ENCODE measurements around the gene COL4A6. TPM values are rescaled to one million over a fixed set of nuclear protein-coding genes. Genes with fewer than 3 reads are reported as not detected.

COL4A6 gene
- total RNA-seq, 1 donor from 2014 or later = 4.1 TPM

DNA sequence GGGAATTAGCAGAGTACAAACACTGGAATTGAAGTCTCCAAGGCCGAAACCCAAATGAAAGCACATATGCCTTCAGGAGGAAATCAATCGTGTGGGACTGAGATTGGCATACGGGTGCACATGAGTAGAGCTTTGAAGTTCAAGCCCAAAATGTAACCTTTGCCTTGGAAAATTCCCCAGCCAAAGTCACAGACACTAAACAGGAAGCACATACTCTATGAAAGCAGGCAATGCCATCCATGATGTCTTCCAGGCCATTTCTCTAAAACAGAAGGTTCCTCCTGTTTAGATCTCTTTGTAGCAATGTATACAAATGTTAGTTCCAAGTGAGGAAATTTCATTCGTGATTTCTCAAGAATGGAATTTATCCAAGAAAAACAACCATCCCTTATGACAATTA is 162.5 kb downstream of the COL4A6 start:
- H3K27me3 Mint-ChIP-seq (ENCODE audit: low read depth) = no peaks in the 10 kb centered on the region
- peaks cover 3% of the 10 kb centered on the region for H3K36me3 Mint-ChIP-seq (ENCODE audit: low read depth)
- H3K4me1 Mint-ChIP-seq (ENCODE audit: low read depth) = peaks cover 13% of the 10 kb centered on the region
- peaks cover 14% of the 10 kb centered on the region for H3K9me3 Mint-ChIP-seq (ENCODE audit: low read depth)
- no peak for DNase-seq (ENCODE audit: low spot score)
- no peak overlapping the region for H3K4me3 Mint-ChIP-seq (ENCODE audit: unreplicated experiment)
- no peak overlapping the region for H3K27ac Mint-ChIP-seq (ENCODE audit: unreplicated experiment)
- TF ChIP-seq, protein P1, sequence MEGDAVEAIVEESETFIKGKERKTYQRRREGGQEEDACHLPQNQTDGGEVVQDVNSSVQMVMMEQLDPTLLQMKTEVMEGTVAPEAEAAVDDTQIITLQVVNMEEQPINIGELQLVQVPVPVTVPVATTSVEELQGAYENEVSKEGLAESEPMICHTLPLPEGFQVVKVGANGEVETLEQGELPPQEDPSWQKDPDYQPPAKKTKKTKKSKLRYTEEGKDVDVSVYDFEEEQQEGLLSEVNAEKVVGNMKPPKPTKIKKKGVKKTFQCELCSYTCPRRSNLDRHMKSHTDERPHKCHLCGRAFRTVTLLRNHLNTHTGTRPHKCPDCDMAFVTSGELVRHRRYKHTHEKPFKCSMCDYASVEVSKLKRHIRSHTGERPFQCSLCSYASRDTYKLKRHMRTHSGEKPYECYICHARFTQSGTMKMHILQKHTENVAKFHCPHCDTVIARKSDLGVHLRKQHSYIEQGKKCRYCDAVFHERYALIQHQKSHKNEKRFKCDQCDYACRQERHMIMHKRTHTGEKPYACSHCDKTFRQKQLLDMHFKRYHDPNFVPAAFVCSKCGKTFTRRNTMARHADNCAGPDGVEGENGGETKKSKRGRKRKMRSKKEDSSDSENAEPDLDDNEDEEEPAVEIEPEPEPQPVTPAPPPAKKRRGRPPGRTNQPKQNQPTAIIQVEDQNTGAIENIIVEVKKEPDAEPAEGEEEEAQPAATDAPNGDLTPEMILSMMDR (IDR thresholded peaks at IDR 0.05) = no peak

DNA sequence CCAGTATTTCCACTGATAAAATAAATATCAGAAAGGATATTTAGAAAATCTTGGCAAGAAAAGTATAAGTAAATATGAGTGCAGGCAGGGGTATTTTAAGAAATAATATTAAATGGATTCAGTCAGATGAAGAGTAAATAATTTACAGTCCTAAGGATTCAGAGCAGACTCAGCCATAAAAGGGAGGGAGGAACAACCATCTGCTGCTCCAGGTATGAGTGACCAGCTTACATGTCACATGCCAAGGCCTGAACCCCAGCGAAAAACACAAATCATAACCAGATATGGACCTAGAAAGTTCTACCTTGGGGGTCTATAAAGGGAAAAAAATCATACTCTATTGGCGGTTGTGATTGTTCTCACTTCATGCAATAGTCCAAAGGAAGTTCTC is 166.8 kb downstream of the COL4A6 start:
- no peak overlapping the region for H3K27ac Mint-ChIP-seq (ENCODE audit: unreplicated experiment)
- H3K4me3 Mint-ChIP-seq (ENCODE audit: unreplicated experiment) = no peak overlapping the region
- DNase-seq (ENCODE audit: low spot score) = no peak
- H3K4me1 Mint-ChIP-seq (ENCODE audit: low read depth) = peaks cover 25% of the 10 kb centered on the region
- no peaks in the 10 kb centered on the region for H3K27me3 Mint-ChIP-seq (ENCODE audit: low read depth)
- H3K36me3 Mint-ChIP-seq (ENCODE audit: low read depth) = no peaks in the 10 kb centered on the region
- TF ChIP-seq, protein P1 (IDR thresholded peaks at IDR 0.05) = no peak
- peaks cover 4% of the 10 kb centered on the region for H3K9me3 Mint-ChIP-seq (ENCODE audit: low read depth)

DNA sequence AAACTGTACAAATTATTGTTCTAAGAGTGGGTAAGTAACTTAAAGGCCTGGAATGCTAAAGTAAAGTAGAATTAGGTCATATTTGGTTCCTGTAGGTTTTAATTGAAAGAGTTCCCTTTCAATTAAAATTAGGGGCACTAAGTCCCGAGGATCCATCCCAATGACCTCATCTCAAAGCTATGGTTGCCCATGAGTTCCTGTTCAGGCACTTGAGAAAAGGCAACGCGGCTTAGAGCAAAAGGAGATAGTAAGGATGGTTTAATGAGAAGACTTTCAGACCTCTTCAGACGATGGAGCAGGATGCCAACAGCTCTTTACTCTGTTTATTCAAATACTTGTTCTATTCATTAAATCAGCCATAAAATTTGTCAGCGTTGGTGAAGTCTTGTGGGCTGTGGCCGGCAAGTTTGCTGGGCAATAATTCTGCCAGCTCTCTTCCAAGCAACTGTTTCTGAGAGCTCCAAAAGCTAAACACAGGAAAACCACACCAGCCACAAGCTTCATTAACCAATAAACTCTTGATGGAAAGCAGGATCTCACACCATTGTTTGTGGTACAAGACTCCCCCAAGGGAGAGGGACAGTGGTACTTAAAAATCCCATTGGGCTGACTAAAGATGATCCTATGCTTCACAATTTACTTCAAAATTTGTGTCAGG is 167.4 kb downstream of the COL4A6 start:
- TF ChIP-seq, protein P1 (IDR thresholded peaks at IDR 0.05) = no peak
- Mint-ChIP-seq H3K27ac (ENCODE audit: unreplicated experiment) (peak overlapping the region; percentile 18), H3K9me3 (ENCODE audit: low read depth) (peaks cover 4% of the 10 kb centered on the region)

DNA sequence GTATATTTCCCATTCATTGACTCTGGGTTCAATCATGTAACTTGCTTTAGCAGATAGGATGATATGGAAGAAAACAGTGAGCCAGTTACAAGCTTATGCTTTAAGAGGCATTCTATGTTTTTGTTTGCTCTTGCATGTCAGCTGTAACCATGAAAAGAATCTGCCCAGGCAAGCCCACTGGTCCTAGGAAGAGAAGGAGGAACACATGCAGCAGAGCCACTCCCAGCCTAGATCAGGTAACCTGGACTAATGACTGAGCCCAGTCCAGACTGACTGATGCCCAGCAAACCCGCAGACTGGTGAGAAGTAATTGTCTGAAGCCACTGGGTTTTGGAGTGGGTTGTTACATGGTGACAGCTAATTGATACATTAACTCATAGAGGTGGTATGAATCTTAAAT is 167.9 kb downstream of the COL4A6 start:
- Mint-ChIP-seq H3K4me3 (ENCODE audit: unreplicated experiment) (no peak overlapping the region), H3K27me3 (ENCODE audit: low read depth) (no peaks in the 10 kb centered on the region), H3K27ac (ENCODE audit: unreplicated experiment) (peak overlapping the region; percentile 18), H3K36me3 (ENCODE audit: low read depth) (no peaks in the 10 kb centered on the region), H3K9me3 (ENCODE audit: low read depth) (peaks cover 4% of the 10 kb centered on the region), H3K4me1 (ENCODE audit: low read depth) (peaks cover 25% of the 10 kb centered on the region)
- TF ChIP-seq, protein P1 (IDR thresholded peaks at IDR 0.05) = no peak
- no peak for DNase-seq (ENCODE audit: low spot score)

More for the DNA sequence above, 167.4 kb downstream of the COL4A6 start:
- no peaks in the 10 kb centered on the region for H3K27me3 Mint-ChIP-seq (ENCODE audit: low read depth)
- no peak overlapping the region for H3K4me3 Mint-ChIP-seq (ENCODE audit: unreplicated experiment)
- DNase-seq (ENCODE audit: low spot score) = no peak
- H3K4me1 Mint-ChIP-seq (ENCODE audit: low read depth) = peaks cover 25% of the 10 kb centered on the region
- H3K36me3 Mint-ChIP-seq (ENCODE audit: low read depth) = no peaks in the 10 kb centered on the region

DNA sequence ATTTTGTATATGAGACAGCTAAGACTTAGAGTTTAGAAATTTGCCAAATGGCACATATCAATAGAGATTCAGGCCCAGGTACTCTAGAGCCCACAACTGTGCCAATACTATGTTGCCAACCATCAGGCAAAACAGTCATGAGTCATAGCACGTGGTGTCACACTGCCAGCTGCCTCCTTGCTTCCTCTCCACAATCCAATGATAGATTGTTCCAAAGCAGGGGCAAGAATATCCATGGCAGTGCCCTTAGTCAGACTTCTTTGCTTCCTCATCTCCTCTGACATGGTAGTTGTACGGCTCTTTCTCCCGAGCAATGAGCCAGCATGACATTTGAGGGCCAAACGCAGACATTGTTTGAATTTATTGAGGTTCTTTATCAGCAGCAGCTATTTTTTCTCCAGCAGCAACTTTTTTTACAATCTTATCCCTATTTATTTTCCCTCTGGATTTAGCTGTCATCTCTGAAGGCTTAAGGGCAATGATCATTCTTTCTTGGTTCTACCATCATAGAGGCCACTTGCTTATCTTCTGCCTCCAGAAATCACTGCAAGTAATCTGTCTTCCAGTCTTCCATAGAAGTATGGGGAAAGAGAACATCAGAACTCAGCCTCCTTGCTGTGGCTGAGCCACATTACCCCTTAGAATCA is 169.7 kb downstream of the COL4A6 start:
- no peak overlapping the region for H3K4me3 Mint-ChIP-seq (ENCODE audit: unreplicated experiment)
- H3K27me3 Mint-ChIP-seq (ENCODE audit: low read depth) = no peaks in the 10 kb centered on the region
- H3K9me3 Mint-ChIP-seq (ENCODE audit: low read depth) = peaks cover 4% of the 10 kb centered on the region
- no peaks in the 10 kb centered on the region for H3K36me3 Mint-ChIP-seq (ENCODE audit: low read depth)
- DNase-seq (ENCODE audit: low spot score) = no peak
- no peak overlapping the region for H3K27ac Mint-ChIP-seq (ENCODE audit: unreplicated experiment)
- TF ChIP-seq, protein P1 (IDR thresholded peaks at IDR 0.05) = no peak
- peaks cover 33% of the 10 kb centered on the region for H3K4me1 Mint-ChIP-seq (ENCODE audit: low read depth)
